GM19372 (cell line): ENCODE measurements around the gene STK38.
"Not testable (repeated sequence)": the region's sequence is repeated elsewhere in the genome, so short reads cannot be mapped to it uniquely, and the experiment has no call there.

ENCODE experiments used
- ATAC-seq: cut with Tn5 transposase; IDR thresholded peaks from one replicate; pipeline ENCODE4 v1.9.1; 2021; ENCODE audit warnings: mild to moderate bottlenecking, low read depth, moderate library complexity; ENCODE audit not compliant: unreplicated experiment

STK38 gene

DNA sequence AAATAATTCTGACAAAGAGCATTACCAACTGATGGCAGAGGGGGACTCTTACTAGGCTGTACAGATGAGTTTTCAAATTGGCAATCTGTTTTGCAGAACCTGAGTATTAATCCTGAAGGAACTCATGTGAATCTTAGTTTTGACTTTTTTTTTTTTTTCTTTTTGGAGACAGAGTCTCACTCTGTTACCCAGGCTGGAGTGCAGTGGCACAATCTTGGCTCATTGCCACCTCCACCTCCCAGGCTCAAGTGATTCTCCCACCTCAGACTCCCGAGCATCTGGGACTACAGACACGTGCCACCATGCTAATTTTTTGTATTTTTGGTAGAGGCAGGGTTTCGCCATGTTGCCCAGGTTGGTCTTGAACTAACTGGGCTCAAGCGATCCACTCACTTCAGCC, 55.2 kb downstream of the STK38 start:
- ATAC-seq = no peak

DNA sequence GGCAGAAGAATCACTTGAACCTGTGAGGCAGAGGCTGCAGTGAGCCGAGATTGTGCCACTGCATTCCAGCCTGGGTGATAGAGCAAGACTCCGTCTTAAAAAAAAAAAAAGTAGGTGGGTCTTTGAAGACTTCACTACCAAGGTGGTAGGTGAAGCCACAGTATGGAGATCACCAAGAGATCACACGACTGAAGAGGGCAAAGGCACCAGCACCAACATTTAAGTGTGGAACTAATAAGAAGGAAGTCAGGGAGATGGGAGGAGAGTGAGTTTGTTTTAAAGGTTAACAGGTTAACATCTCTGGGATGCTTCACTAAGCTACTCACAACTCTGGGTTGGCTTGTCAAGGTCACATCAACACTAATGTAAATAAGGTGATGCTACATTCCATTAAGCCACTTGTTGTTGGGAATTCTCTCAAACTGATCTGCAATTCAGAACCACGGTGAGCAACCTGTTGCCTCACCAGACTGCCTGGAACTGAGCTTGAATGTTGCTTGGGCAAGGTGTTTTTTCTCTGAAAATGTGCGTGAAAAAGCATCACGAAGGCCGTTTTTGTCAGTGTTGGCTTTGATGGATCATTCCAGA, 55.8 kb downstream of the STK38 start:
- ATAC-seq = no peak

DNA sequence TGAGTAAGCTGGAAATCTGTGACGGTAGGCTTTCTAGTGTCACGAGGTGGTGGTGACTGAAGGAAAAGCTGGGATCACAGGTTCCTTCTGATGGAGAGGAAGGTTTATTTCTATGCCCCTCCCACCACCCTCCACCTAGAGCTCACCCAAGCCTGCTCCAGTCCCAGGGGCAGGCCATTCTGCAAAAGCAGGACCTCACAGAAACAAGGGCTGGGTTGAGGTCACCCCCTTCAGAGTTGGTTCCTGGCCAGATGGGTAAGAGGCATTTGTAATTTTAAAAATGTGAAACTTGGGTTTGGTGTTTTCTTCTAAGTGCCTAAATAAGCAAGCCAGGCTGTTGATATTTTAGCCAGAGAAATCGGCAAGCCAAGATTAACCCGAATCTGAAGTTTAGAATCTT, 57.9 kb downstream of the STK38 start:
- no peak for ATAC-seq

DNA sequence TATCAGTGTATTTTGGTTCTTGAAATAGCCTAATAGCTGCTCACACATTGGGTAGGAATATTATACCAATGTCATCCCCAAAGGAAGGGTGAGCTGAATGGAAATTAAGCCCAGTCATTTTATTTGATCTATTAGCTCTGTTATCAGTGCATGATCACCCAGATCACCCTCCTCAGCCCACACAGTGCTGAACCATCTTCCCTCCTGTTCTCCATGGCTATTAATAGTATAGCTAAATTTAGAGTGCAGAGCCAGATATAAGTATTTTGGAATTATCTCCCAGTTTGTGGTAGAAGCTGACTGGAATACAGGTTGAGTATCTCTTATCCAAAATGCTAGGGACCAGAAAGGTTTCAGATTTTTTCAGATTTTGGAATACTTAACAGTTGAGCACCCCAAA, 59.1 kb downstream of the STK38 start:
- ATAC-seq = no peak

DNA sequence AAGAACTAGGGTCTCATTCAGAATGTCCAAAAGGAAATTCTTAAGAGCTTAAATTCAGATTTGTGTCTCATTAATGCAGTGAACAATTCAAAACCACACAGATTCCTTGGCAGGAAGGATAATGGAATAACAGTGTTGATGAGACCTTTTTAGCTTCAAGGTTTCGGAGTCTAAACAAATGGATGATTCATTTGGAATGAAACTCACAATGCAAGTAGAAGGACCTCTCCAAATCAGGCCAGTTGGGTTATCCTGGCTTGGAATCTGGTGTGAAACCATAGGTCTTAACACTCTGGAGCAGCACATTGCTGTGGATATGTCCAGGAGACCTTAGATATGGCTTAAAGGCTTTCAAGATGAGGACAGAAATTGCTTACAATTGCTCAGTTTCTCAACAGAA, 59.6 kb downstream of the STK38 start:
- no peak for ATAC-seq

DNA sequence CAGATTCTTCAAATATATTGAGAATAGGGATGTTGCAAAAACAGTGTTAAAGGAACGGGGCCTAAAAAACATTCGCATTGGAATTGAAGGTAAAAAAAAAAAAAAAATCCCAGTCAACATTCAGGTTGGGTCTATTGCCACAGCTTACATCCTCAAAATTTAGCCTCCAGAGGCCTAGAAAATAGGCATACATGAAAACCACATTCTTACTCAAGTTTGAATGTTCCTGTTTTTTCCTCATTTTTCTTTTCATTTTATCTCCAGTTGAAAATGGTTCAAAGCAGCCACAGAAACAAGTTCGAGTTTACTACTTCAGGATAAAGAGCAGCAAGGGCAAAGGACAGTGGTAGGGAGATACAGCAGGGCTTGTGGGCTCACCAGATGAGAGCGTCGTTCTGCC, 62.5 kb downstream of the STK38 start:
- no peak for ATAC-seq

DNA sequence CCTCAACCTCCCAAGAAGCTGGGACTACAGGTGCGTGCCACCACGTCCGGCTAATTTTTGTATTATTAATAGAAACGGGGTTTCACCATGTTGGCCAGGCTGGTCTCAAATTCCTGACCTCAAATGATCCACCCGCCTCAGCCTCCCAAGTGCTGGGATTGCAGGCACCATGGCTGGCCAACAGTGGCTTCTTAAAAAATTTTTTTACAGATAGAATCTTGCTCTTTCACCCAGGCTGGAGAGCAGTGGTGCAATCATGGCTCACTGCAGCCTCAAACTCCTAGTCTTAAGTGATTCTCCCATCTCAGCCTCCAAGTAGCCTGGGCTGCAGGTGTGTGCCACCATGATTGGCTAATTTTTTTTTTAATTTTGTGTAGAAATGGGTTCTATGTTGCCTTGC, 64.0 kb downstream of the STK38 start:
- ATAC-seq = not testable (repeated sequence)

DNA sequence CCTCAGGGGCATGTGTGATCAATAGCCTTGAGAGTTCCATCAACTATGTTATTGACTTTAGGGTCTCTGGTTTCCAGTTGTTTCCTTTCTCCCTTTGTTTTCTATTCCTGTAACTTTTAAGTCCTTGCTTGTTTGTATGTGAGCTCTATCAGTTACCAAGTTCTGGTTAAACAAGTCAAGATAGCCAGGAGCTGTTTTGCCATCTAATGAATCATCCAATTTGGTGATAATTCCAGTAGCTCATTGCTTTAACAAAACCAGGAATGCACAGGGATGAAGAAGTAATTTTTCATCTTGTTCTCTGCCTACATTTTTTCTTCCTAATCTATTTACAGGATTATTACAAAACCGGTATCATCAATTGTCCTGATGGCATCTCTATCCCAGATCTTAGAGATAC, 68.0 kb downstream of the STK38 start:
- ATAC-seq = no peak

DNA sequence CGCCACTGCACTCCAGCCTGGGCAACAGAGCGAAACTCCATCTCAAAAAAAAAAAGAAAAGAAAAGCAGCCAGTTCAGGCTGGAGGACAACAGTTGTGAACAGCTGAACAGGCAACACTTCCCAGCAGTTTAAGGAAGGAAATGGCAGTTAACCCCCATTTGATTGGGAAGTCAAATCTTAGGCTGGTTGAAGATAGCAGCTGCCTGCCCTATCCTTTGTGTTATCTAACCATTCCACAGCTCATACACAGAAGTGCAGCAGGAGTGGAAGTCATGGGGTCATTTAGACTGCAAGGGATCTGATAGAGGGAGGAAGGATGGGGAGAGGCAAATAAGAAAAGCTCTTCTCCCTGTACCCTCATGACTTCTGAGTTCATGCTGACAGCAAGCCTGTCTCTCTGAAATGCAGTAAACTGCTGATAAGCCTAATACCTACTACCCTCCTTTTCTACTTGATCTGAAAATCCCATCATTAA, 69.2 kb downstream of the STK38 start:
- no peak for ATAC-seq

DNA sequence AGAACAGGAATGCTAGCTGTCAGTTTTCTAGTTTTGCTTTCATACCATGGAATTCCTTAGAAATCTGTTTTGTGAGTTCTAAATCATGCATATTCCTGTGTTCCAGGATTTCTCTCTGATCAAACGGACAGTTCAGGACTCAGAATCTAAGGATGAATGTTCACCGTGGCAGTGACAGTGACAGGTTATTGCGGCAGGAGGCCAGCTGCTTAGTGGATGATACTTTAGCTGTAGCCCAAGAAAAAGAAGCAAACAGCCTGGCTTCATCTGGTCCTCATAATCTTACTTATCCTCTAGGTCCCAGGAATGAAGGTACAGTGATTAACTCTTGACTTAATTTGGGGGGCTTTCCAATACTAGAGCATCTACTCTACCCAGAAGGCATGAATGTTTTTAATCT, 77.3 kb downstream of the STK38 start:
- ATAC-seq = no peak

DNA sequence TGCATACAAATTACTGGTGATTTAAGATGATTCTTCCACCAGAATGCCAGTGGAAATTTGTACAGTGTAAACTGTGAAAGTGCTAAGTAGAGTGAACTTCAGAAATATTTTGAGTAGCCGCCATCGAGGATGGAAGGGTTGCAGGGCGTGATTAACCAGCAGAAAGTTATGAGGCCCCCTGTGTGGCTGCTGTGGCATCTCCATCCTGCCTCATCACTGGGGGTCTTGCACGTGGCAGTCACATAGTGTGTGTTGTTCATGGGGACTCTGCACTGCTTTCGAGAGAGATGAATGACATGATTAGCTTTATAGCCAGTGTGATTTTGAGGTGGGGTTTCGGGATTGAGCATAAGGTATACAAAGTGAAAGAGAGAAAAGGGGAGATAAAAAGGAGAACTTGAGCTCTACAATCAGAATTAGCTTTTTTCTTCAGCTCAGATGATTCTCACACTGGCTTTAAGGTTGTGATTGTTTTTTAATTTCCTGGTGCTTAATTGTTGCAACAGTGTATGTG, 78.1 kb downstream of the STK38 start:
- no peak for ATAC-seq

DNA sequence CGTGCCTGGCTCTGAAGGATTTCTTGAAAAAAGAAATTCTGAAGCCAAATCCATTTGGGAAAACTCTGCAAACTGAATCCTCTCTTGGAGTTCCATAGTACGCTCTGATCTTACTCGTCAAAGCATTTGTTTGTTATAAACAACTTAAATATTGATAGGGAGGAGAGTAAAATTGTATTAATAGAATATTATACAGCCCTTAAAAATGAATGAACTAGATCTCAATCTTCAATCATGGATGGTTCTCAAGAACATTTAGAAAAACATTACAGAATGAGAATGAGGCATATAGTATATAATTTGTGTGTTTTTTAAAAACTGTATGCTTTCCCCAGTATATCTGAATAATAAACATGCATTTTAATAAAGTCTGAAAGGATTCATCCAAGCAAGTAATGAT, 79.7 kb downstream of the STK38 start:
- no peak for ATAC-seq

DNA sequence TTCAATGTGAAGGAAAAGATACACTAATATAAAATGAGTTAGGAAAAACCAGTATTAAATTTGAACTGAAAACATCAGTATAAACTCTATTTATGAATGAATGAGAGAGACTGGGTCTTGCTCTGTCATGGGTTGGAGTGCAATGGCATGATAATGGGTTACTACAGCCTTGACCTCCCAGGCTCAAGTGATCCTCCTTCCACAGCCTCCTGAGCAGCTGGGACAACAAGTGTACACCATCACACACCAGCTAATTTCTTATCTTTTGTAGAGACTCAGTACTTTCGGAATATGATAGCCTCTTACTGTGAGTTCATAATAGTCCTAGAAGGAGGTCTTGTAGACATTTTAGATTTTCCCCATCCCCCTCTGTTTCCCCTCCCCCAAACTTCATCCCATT, 83.0 kb downstream of the STK38 start:
- no peak for ATAC-seq

DNA sequence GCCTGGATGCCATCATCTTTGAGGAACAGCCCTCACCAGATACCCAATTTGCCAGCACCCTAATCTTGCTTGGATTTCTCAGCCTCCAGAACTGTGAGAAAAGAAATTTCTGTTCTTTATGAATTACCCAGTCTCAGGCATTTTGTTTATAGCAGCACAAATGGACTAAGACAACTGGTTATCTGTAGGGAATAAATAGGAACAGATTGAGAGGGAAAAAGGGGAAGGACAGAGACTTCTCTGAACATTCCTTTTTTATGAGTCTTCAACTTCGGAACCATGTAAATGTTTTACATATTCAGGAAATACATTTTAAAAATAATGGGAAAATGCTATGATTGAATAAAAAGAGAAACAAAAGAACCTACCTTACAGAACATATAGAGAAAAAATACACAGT, 83.6 kb downstream of the STK38 start:
- no peak for ATAC-seq

DNA sequence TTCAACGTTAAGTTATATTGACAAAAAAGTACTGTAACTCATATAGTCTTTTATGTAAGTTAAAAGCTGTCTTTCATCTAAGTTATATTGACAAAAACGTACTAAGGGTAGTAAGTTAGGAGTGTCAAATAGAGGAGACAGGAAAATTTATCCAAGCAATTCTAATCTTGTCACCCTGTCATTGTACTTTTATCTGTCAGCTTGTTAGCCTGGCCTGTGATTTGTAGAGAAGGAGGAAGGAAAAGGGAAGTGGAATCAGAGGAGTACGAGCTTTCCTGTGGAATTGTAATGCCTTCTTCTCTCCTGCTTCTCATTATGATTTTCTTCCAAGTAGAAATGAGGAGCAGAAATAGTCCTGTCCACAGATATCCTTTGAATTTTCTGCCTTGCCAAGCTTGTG, 85.6 kb downstream of the STK38 start:
- ATAC-seq = no peak

DNA sequence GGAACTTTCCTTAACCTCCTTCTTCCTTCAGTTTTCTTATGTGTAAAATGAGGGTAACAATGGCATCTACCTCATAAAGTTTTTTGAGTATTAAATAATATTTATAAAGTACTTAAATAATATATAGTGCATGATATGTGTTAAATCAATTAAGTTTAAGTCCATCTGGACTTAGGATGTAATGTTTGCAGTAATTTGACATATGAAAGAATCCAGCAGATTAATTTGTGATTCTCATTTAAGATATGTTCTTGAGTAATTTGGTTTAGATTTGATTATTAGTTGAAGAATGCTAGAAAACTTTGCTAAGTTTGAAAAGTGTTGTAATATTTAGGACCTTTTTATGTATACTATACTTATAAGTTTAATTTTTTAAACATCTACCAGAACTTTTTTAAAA, 86.4 kb downstream of the STK38 start:
- ATAC-seq = no peak

DNA sequence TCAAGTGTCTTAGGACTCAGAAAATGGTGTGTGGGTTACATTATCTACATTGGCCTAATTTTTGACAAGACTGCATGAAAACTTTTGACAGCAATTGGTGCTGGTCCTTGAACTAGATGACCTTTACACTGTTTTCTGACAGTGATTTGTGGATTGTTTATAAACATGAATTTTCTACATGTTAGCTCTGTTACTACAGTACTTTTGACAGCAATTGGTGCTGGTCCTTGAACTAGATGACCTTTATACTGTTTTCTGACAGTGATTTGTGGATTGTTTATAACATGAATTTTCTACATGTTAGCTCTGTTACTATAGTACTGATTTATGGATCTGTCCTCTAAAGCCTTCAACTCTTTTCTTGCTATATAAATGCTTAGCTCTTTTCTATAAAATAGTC, 87.8 kb downstream of the STK38 start:
- ATAC-seq = no peak

DNA sequence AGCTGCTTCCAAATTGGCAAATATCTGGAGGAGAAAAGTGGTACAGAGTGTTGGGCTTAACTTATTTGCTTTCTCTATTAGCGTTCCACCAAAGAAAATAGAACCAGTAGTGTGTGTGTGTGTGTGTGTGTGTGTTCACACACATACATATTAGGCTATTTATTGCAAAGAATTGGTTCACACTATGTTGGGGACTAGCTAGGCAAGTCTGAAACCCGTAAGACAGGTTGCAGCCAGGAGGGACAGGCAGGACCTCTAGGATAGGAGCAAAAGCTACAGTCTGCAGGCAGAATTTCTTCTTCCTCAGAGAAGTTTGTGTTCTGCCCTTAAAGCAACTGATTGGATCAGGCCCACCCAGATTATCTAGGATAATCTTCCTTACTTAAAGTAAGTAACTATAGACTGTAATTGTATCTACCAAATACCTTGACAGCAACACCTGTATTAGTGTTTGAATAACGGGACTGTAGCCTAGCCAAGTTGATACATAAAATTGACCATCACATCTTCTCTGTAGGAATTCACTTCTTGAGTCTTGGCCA, 91.7 kb downstream of the STK38 start:
- ATAC-seq = no peak

DNA sequence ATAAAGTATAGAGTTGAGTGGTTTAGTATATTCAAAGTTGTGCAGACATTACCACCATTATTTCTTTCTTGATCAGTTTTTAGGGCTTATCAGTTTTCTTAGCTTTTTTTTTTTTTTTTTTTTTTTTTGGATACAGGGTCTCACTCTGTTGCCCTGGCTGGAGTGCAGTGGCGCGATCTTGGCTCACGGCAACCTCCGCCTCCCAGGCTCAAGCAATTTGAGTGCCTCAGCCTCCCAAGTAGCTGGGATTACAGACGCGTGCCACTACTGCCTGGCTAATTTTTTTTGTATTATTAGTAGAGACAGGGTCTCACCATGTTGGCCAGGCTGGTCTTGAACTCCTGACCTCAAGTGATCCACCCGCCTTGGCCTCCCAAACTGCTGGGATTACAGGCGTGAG, 94.4 kb downstream of the STK38 start:
- not testable (repeated sequence) for ATAC-seq

DNA sequence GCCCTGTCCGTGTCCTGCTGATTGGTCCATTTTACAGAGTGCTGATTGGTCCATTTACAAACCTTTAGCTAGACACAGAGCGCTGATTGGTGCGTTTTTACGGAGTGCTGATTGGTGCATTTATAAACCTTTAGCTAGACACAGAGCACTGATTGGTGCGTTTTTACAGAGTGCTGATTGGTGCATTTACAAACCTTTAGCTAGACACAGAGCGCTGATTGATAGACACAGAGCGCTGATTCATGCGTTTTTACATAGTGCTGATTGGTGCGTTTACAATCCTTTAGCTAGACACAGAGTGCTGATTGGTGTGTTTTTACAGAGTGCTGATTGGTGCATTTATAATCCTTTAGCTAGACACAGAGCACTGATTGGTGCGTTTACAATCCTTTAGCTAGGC, 98.1 kb downstream of the STK38 start:
- not testable (repeated sequence) for ATAC-seq

DNA sequence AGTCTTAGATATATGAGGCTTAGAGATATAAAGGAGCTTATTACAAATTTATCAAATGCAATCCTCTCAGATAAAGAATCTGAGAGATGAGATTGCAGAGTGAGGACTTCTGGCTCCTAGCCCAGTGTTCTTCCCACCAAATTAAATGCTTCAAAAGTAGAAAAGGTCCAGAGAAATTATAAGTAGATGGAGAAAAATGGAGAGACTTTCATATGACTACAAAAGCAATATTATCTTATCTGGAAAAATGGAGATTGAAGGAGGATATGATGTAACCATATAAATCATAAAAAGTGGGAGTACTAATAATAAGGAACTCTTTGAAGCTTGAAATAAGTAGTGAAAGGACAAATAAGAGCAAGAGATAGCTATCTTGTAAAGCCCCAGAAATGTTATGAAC, 101.7 kb downstream of the STK38 start:
- no peak for ATAC-seq

DNA sequence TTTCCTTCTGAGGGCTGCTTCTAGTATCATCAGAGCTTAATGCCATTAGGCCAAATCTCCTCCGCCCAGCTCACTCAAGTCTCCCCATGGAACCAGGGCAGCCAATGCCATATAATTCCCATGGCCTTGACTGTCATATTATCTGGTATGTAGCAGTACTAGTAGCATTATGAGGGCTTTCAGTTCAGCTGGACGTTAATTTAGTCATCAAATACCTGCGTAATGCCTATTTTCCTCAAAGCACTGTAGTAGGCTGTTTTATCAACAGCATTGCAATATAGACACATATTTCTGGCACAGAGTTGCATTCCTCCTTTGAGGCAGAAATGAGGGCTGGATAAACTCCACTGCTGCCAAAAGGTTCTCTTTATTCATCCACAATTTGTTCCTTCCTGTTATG, 102.8 kb downstream of the STK38 start:
- ATAC-seq = no peak
